Measurements from ENCODE around the gene SELENOH.
A peak's percentile ranks its signal among the peaks of the same experiment; 100 is the strongest.

SELENOH gene

GRCh38 chr11:57781529-57781943, 40.2 kb downstream of the SELENOH start:
- no peak for DNase-seq (ENCODE audit: low read depth)

DNA sequence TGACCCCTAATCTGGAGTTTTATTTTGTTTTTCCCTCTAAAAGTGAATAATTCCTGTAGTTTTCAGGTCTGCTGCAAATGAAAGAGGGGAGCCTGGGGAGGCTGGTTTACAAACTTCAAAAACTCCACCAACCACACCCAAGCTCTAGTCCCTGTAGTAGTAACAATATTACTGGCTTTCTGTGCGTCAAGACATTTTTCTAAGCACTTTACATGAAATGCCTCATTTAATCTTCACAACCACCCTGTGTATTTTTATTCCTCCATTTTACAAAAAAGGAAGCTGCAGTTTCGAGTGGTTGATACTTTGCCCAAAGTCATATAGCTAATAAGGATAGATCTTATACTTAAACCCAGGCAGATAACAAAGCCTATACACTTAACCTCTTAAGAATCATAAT, 43.8 kb downstream of the SELENOH start:
- no peak for DNase-seq (ENCODE audit: low read depth)

- DNase-seq (ENCODE audit: low read depth): no peak
Measured at GRCh38 chr11:57786436-57786835, 45.1 kb downstream of the SELENOH start.

GRCh38 chr11:57787006-57787604, 45.8 kb downstream of the SELENOH start:
- DNase-seq (ENCODE audit: low read depth): no peak

GRCh38 chr11:57787920-57788702, 46.8 kb downstream of the SELENOH start:
- DNase-seq (ENCODE audit: low read depth): no peak

DNA sequence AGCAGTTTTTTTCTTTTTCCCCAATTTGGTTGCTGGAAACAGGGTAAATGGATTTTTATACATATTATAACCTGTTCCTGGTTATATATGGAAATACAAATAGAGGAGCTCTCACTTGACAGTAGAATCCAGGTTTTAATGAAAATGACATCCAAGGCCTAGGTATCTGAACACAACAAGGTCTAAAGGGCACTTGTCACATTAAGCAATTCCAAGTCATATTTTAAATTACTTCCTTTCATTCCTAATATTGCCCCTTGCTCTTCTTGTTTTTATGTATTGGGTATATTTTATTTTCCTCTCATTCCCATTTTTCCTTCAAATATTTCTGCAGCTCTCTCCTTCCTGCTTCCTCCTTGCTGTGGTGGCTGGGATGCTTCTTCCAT, 47.4 kb downstream of the SELENOH start:
- no peak for DNase-seq (ENCODE audit: low read depth)

DNA sequence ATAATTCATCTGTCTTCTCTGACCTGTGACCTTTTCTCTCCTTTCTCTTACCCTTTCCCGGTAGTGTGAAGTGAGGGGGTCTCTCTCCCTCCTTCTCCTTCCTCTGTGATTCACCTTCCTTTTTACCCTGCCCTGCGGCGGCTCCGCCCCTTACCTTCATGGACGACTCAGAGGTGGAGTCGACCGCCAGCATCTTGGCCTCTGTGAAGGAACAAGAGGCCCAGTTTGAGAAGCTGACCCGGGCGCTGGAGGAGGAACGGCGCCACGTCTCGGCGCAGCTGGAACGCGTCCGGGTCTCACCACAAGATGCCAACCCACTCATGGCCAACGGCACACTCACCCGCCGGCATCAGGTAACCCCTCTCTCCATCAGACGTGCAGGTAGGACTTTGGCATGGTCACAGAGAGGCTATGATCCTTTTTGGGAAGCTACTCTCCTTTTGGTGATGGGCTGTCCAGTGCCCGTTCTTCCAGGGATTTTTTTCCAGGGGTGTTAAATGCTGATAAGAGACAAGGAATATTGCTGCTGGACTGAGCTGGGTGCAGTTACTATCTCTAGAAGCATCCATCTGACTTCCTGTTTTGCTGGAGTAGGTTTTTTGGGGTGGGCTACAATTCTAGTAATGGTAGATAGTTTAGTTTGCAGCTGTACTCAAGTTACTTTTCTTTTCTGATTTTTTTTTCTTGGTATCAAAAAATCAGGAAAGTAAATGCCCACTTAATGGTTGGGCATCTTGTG, 50.2 kb downstream of the SELENOH start:
- no peak for DNase-seq (ENCODE audit: low read depth)

- DNase-seq (ENCODE audit: low read depth): peak; percentile 45
Measured at GRCh38 chr11:57792060-57792541, 50.8 kb downstream of the SELENOH start.

GRCh38 chr11:57792870-57793269, 51.6 kb downstream of the SELENOH start:
- no peak for DNase-seq (ENCODE audit: low read depth)

All from stimulated activated CD8-positive, alpha-beta memory T cell treated with anti-CD3 and anti-CD28 coated beads, Interleukin-15, amount 100 ng/mL, for 24 hours (primary cell).